PFSK-1 (cell line): ENCODE results near the gene TGFB1I1.

Experiments
- FOXP2 ChIP-seq: optimal IDR thresholded peaks from 2 replicates; pipeline ENCODE3; 2011; ENCODE audit warnings: borderline replicate concordance, control low read depth, inconsistent platforms; ENCODE audit not compliant: insufficient read depth; ENCODE audit errors: extremely low read length, extremely low read depth
- POLR2AphosphoS5 ChIP-seq: IDR thresholded peaks from 2 replicates; pipeline ENCODE4 v1.6.1; 2012; ENCODE audit warnings: low read depth, mild to moderate bottlenecking, control low read depth, low read length, moderate library complexity
- SIN3A ChIP-seq: IDR thresholded peaks from 2 replicates; pipeline ENCODE4 v1.6.1; 2012; ENCODE audit warnings: mild to moderate bottlenecking, low read length, moderate library complexity, borderline replicate concordance; ENCODE audit not compliant: insufficient read depth
- TAF1 ChIP-seq: IDR thresholded peaks from 2 replicates; pipeline ENCODE4 v1.6.1; 2012; ENCODE audit warnings: low read length, control low read depth, borderline replicate concordance; ENCODE audit not compliant: insufficient read depth
- TF ChIP-seq, protein P1 (sequence below), 2 experiments: IDR thresholded peaks; 2 replicates each; pipeline versions ENCODE4 v1.6.1 to v1.8.0; 2011 to 2012; ENCODE audit warnings: low read depth in 2 of 2, low read length in 2 of 2, control low read depth in 1 of 2, inconsistent platforms in 1 of 2, mild to moderate bottlenecking in 1 of 2, moderate library complexity in 1 of 2; ENCODE audit not compliant: insufficient read depth in 1 of 2

TGFB1I1 gene

DNA sequence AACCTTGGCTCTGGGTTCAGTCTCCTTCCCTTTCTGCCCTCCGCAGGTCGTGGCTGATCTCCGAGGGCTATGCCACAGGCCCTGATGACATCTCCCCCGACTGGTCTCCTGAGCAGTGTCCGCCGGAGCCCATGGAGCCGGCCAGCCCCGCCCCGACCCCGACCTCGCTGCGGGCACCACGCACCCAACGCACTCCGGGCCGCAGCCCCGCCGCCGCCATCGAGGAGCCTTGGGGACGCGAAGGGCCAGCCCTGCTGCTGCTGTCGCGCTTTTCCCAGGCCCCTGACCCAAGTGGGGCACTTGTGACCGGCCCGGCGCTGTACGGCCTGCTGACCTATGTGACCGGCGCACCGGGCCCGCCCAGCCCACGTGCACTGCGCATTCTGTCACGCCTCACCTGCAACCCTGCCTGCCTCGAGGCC, 7.6 kb upstream of the TGFB1I1 start:
- TF ChIP-seq, protein P1, sequence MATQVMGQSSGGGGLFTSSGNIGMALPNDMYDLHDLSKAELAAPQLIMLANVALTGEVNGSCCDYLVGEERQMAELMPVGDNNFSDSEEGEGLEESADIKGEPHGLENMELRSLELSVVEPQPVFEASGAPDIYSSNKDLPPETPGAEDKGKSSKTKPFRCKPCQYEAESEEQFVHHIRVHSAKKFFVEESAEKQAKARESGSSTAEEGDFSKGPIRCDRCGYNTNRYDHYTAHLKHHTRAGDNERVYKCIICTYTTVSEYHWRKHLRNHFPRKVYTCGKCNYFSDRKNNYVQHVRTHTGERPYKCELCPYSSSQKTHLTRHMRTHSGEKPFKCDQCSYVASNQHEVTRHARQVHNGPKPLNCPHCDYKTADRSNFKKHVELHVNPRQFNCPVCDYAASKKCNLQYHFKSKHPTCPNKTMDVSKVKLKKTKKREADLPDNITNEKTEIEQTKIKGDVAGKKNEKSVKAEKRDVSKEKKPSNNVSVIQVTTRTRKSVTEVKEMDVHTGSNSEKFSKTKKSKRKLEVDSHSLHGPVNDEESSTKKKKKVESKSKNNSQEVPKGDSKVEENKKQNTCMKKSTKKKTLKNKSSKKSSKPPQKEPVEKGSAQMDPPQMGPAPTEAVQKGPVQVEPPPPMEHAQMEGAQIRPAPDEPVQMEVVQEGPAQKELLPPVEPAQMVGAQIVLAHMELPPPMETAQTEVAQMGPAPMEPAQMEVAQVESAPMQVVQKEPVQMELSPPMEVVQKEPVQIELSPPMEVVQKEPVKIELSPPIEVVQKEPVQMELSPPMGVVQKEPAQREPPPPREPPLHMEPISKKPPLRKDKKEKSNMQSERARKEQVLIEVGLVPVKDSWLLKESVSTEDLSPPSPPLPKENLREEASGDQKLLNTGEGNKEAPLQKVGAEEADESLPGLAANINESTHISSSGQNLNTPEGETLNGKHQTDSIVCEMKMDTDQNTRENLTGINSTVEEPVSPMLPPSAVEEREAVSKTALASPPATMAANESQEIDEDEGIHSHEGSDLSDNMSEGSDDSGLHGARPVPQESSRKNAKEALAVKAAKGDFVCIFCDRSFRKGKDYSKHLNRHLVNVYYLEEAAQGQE (IDR thresholded peaks at IDR 0.05; ENCODE audit: insufficient read depth in 1 of 2, low read depth in 2 of 2, low read length in 2 of 2): no peak
- no peak for TF ChIP-seq TAF1
- TF ChIP-seq SIN3A: no peak
- TF ChIP-seq FOXP2: no peak
- TF ChIP-seq POLR2AphosphoS5: no peak

- no peak for TF ChIP-seq SIN3A
- TF ChIP-seq TAF1: no peak
- no peak for TF ChIP-seq POLR2AphosphoS5
- TF ChIP-seq, protein P1 (IDR thresholded peaks at IDR 0.05; ENCODE audit: insufficient read depth in 1 of 2, low read depth in 2 of 2, low read length in 2 of 2): no peak
- TF ChIP-seq FOXP2: no peak
Measured at GRCh38 chr16:31464781-31465260, 7.1 kb upstream of the TGFB1I1 start.

DNA sequence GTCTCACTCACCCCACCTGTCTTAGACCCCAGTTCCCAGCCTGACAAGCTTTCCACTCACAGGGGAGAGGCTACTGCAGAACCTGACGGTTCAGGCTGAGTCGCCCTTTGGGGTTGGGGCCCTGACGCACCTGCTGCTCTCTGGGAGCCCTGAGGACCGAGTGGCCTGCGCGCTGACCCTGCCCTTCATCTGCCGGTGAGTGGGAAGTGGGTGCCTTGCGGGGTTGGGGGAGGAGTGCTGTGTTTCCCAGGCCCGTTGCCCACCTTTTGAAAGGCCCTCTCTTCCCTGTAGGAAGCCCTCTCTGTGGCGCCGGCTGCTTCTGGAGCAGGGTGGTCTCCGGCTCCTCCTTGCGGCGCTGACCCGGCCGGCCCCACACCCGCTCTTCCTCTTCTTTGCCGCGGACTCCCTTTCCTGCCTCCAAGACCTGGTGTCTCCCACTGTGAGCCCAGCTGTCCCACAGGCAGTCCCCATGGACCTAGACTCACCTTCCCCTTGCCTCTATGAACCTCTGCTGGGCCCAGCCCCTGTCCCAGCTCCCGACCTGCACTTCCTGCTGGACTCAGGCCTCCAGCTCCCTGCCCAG, 6.1 kb upstream of the TGFB1I1 start:
- TF ChIP-seq SIN3A: no peak

- TF ChIP-seq FOXP2: no peak
- no peak for TF ChIP-seq SIN3A
- TF ChIP-seq, protein P1 (IDR thresholded peaks at IDR 0.05; ENCODE audit: insufficient read depth in 1 of 2, low read depth in 2 of 2, low read length in 2 of 2): no peak
Measured at GRCh38 chr16:31466381-31466841, 5.5 kb upstream of the TGFB1I1 start.

DNA sequence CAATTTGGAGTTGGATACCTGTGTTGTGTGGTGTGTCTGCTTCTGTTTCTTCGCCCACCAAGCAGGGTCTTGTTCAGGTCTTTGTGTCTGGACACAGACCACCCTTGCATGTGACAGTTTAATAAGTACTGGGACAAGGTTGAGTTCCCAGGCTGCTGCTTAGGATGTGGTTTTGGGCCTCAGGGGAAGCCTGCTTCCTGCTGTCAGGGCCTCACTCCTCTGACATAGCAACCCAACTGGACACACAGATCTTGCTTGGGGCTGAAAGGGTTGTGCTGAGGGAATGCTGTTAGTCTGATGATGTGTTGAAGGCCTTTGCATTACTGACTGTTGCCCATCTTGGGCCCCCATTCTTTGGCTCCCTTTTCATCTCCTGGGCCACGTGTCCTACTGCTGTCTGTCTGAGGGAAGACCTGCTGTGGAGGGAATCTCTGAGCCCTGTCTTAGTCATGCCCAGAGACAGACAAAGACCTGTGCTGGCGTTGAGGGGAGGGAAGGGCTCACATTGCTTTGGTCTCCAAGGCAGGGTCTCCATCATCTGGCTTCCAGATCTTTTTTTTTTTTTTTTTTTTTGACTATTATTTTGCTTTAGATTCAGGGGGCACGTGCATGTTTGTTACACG, 4.7 kb upstream of the TGFB1I1 start:
- TF ChIP-seq FOXP2: no peak
- no peak for TF ChIP-seq SIN3A
- TF ChIP-seq POLR2AphosphoS5: no peak
- TF ChIP-seq, protein P1 (IDR thresholded peaks at IDR 0.05; ENCODE audit: insufficient read depth in 1 of 2, low read depth in 2 of 2, low read length in 2 of 2): no peak
- no peak for TF ChIP-seq TAF1
